Stimulated activated naive CD4-positive, alpha-beta T cell (primary cell): Measurements from ENCODE around the gene GAL.
"Not testable (repeated sequence)": the region's sequence is repeated elsewhere in the genome, so short reads cannot be mapped to it uniquely, and the experiment has no call there.

Experiments used
- DNase-seq, 6 experiments: peaks; one replicate each; lab custom pipeline; 2025; lab: John Stamatoyannopoulos, UW

Gene GAL, protein sequence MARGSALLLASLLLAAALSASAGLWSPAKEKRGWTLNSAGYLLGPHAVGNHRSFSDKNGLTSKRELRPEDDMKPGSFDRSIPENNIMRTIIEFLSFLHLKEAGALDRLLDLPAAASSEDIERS

DNA sequence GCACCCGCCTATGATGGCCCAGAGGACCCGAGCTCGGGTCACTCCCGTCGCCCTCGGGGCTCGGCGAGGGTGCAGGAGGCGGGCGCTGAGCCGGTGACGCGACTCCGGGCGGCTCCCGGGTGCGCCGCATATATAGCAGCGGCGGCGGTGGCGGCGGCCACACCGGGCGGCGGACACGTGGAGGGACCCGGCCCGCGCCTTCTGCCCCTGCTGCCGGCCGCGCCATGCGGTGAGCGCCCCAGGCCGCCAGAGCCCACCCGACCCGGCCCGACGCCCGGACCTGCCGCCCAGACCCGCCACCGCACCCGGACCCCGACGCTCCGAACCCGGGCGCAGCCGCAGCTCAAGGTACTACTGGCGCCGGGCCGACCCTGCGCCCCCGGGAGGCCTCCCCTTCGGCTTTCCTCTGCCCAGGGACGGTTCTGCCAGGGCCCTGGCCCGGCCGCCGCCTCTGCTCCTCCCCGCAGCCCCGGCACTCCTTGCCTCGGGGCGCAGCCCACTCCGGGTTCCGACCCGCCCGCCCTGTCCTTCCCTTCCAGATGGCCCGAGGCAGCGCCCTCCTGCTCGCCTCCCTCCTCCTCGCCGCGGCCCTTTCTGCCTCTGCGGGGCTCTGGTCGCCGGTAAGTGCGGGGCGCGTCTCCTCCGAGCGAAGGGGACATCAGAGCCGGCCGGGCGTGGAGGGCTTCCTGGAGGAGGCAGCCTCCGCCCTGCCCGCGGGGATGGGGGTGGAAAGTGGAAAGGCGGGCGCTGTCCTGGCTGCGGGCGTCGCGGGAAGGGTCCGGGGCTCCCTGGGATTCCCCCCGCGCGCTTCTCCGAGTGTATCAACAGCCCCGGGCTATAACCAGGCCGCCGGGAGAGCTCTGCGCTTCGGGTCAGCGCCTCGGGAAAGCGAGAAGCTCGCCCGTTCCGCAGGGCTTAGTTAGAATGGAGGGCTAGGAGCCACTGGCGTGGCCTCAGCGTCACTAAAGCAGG, at the start of gene GAL:
TSS of gene GAL (plus strand) at position 160 of the 972 bp plus-strand sequence. CDS start at position 540, 380 bp downstream.
- no peak for DNase-seq

GRCh38 chr11:68634606-68635005, 49.7 kb upstream of the GAL start:
- not testable (repeated sequence) for DNase-seq

DNA sequence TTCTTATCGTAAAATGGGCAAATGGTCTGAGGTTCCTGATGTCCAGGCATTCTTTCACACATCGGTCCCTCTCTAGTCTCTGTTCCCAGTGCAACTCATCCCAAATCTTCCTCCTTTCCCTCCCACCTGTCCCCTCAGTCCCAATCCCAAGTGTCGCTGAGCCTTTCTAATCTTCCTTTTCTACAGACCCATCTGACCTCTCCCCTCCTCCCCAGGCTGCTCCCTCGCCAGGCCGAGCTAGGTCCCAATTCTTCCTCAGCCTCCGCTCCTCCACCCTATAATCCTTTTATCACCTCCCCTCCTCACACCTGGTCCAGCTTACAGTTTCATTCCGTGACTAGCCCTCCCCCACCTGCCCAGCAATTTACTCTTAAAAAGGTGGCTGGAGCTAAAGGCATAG, 49.2 kb upstream of the GAL start:
- DNase-seq: not testable (repeated sequence)

DNA sequence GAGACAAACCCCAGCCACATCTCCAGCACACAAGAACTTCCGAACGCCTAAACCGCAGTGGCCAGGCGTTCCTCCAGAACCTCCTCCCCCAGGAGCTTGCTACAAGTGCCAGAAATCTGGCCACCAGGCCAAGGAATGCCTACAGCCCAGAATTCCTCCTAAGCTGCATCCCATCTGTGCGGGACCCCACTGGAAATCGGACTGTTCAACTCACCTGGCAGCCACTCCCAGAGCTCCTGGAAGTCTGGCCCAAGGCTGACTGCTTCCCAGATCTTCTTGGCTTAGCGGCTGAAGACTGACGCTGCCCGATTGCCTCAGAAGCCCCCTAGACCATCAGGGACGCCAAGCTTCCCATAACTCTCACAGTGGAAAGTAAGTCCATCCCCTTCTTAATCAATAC, 48.5 kb upstream of the GAL start:
- DNase-seq: not testable (repeated sequence)

GRCh38 chr11:68639322-68639721, 45.0 kb upstream of the GAL start:
- not testable (repeated sequence) for DNase-seq

- no peak for DNase-seq
Measured at GRCh38 chr11:68641880-68642279, 42.5 kb upstream of the GAL start.

DNA sequence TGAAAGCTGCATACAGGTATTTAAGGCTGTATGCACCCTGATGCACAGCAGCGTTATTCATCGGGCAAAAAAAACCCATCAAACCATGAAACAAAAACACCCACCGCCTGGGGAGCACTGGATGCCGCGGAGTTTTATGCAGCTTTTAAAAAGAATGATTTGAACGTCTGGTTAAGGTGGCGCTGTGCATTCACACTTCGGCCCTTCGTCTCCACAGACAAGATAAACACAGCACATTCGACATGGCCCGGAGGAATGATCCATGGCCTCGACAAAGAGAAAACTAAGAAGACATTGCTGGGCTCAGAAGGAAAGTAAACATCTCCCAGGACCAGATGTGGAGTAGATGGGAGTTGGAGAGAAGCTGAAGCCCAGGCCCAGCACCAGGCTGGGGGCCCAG, 40.8 kb upstream of the GAL start:
- no peak for DNase-seq

- DNase-seq: no peak
Measured at GRCh38 chr11:68646832-68647231, 37.5 kb upstream of the GAL start.

DNA sequence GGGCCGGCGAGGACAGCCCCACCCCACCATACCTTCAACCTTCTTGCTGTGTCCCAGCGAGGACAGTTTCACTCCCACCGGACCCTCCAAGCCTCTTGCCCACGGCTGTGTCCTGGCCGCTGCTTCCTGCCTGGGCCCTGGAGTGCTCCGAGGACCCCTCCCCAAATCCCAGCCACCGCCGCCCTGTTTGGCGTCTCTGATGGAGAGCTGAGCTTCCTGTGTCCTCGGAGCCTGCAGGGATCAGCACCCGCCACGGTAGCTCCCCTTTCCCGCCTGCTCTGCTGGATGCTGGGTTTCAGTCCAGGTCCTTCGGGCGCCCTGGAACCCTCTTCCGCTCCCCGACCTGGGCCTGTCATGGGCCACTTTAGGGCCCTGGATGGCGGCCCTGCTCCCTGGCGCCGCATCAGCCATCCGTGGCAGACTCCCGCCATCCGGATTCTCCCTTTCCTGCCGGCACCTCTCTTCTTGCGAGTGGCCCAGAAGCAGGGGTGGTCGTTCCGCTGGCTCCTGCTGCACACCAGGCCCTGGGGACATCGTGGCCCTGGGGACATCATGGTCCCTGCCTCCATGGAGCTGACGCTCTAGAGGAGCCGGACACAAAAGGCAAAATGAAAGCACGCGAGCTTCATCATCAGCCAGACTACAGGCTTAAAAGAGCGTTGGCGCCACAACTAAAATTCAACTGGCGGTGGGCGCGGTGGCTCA, 34.3 kb upstream of the GAL start:
- DNase-seq: no peak

- DNase-seq: no peak
Measured at GRCh38 chr11:68650801-68651200, 33.5 kb upstream of the GAL start.

GRCh38 chr11:68651208-68651984, 32.9 kb upstream of the GAL start:
- DNase-seq: no peak

- DNase-seq: no peak
Measured at GRCh38 chr11:68651985-68652682, 32.2 kb upstream of the GAL start.

DNA sequence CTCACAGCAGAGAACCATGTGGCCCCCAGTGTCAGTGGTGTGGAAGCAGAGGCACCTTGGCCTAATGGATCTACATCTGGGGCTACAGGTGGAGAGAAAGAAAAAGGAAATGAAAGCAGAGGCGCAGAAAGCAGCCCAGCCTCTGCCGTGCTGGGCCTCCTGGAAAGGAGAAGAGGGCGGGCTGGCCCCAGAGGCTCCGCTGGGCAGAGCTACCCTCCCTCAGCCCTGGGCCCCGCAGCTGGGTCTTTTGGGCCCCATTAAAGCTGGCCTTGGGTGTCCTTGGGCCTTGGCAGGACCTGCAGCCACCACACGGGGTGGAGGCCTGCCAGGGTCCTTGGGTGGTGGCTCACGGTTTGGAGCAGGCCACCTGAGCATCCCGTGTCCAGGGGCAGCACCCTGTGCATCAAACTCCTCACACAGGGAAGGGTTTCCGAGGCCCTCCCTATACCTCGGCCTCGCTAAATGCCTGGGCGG, 31.6 kb upstream of the GAL start:
- DNase-seq: no peak

DNA sequence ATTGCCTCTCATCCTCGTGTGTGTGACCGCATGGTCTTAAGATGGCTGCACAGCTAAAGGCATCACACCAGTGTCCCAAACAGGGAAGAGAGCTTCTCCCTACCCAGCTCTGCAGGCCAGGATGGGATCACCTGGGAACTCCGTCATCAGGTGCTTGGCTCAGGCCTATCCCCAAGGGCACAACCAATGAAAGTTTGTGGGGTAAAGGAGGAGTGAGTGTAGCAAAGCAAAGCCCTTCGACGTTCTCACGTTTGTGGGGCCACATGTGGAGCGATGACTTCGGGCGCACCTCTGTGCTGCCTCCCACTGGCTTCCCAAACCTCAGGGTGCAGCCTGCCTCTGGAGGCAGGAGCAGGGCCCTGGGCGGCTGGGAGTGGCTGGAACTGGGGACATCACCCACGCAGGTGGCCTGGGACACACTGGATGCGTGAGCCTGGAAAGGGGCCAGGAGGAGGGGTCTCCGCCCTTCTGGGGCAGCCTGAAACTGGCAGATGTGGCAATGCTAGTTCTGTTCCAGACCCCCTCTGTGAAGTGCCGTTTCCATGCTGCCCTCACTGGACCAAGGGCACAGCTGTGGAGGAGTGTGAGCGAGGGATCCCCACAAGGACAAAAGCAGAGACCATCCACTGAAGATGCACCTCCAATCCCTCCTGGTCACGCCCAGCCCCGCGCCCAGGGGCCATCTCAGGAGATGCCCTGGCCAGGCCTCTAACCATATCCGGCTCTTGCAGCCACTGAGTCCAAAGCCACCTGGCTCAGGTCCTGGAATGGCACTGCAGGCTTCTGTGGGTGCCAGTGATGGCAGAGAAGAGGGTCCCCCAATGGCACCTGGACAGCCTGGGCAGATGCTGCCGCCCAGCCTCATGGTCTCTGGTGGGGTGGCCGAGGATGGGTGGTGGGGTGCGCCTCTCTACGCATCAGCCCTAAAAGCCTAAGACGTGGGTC, 30.6 kb upstream of the GAL start:
- no peak for DNase-seq

GRCh38 chr11:68654978-68655377, 29.4 kb upstream of the GAL start:
- DNase-seq: no peak

GRCh38 chr11:68655406-68655805, 28.9 kb upstream of the GAL start:
- DNase-seq: no peak

DNA sequence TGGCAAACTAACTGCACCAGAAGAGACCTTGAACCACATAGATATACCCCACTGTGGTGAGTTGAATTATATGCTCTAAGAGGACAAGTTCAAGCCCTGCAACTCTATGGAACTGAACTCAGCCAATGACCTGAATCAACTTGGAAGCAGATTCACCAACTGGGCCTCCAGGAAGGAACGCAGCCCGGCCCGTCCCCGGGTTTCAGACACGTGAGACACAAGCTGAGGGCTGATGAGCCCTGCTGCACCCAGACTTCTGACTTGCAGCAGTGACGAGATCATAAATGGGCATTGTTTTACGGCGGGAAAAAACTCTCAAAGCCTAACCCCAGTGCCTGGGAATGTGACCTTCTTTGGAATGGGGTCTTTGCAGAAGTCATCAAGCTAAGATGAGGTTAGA, 28.5 kb upstream of the GAL start:
- DNase-seq: no peak

- no peak for DNase-seq
Measured at GRCh38 chr11:68657021-68657780, 27.1 kb upstream of the GAL start.

DNA sequence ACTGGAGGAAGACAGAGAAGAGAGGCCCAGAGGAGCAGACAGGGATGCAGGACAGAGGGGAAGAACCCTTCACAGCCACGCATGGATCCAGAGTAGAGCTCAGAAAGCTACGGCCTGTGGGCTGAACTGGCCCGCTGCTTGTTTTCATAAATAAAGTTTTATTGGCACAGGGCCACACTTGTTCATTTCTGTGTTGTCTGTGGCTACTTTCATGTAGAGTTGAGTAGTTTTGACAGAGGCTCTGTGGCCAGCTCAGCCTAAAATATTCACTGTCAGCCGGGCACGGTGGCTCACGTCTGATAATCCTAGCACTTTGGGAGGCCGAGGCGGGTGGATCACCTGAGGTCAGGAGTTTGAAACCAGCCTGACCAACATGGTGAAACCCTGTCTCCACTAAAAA, 26.2 kb upstream of the GAL start:
- no peak for DNase-seq
